GM21381 (cell line): Measurements from ENCODE around the gene TLCD1.
A peak's percentile ranks its signal among the peaks of the same experiment; 100 is the strongest.
"Not testable (repeated sequence)": the region's sequence is repeated elsewhere in the genome, so short reads cannot be mapped to it uniquely, and the experiment has no call there.

ENCODE experiments used
- ATAC-seq: cut with Tn5 transposase; IDR thresholded peaks from one replicate; pipeline ENCODE4 v1.9.1; 2021; ENCODE audit warnings: mild to moderate bottlenecking, moderate library complexity; ENCODE audit not compliant: unreplicated experiment

The TLCD1 gene

GRCh38 chr17:28747051-28747691, 21.1 kb upstream of the TLCD1 start:
- ATAC-seq: no peak

- no peak for ATAC-seq
Measured at GRCh38 chr17:28746611-28747050, 20.6 kb upstream of the TLCD1 start.

- ATAC-seq: no peak
Measured at GRCh38 chr17:28745786-28746411, 19.9 kb upstream of the TLCD1 start.

GRCh38 chr17:28744972-28745785, 19.1 kb upstream of the TLCD1 start:
- no peak for ATAC-seq

- ATAC-seq: peak; percentile 30
Measured at GRCh38 chr17:28744104-28744971, 18.3 kb upstream of the TLCD1 start.

- ATAC-seq: peak; percentile 69
Measured at GRCh38 chr17:28743243-28744103, 17.4 kb upstream of the TLCD1 start, which contains the start of gene TRAF4. Gene TRAF4, plus strand, starts transcription at chr17:28744011. Its CDS starts 102 bp downstream, at chr17:28744113.

GRCh38 chr17:28741358-28742349, 15.6 kb upstream of the TLCD1 start:
- ATAC-seq: no peak

GRCh38 chr17:28740406-28741357, 14.6 kb upstream of the TLCD1 start:
- ATAC-seq: no peak

GRCh38 chr17:28738680-28739384, 12.8 kb upstream of the TLCD1 start:
- peak; percentile 28 for ATAC-seq

- peak; percentile 61 for ATAC-seq
Measured at GRCh38 chr17:28737770-28738679, 12.0 kb upstream of the TLCD1 start.

GRCh38 chr17:28737316-28737715, 11.3 kb upstream of the TLCD1 start:
- no peak for ATAC-seq

- ATAC-seq: not testable (repeated sequence)
Measured at GRCh38 chr17:28735913-28736769, 10.1 kb upstream of the TLCD1 start.

GRCh38 chr17:28735242-28735722, 9.2 kb upstream of the TLCD1 start:
- ATAC-seq: no peak

- ATAC-seq: no peak
Measured at GRCh38 chr17:28734712-28735241, 8.7 kb upstream of the TLCD1 start.
